ENCODE measurements around the gene RCOR2.
"Not testable (repeated sequence)": the region's sequence is repeated elsewhere in the genome, so short reads cannot be mapped to it uniquely, and the experiment has no call there.

RCOR2 gene

GRCh38 chr11:63916837-63917691 is at the start of gene RCOR2:
Gene RCOR2, minus strand, starts transcription at chr11:63917164. Its CDS starts 708 bp downstream, at chr11:63916456.
- Mint-ChIP-seq H3K4me1 (peaks cover 21% of the 10 kb centered on the region), H3K27me3 (no peaks in the 10 kb centered on the region), H3K36me3 (ENCODE audit: insufficient read depth) (peaks cover 8% of the 10 kb centered on the region), H3K27ac (ENCODE audit: low read depth) (peak within 1 kb of the TSS; percentile 35), H3K4me3 (peak within 1 kb of the TSS; percentile 85), H3K9me3 (no peaks in the 10 kb centered on the region)
- ATAC-seq (replicated peaks; ENCODE audit: extremely low read depth, poor library complexity, severe bottlenecking) (peak; percentile 56), DNase-seq (ENCODE audit: low spot score in 2 of 2) (peak; percentile 29 to 30)

GRCh38 chr11:63966444-63966843 is 49.5 kb upstream of the RCOR2 start:
- Mint-ChIP-seq H3K27me3 (no peaks in the 10 kb centered on the region), H3K4me1 (peaks cover 11% of the 10 kb centered on the region), H3K27ac (ENCODE audit: low read depth) (no peak overlapping the region), H3K9me3 (no peaks in the 10 kb centered on the region), H3K4me3 (no peak overlapping the region), H3K36me3 (ENCODE audit: insufficient read depth) (peaks cover 2% of the 10 kb centered on the region)
- DNase-seq (ENCODE audit: low spot score in 2 of 2) (no peak), ATAC-seq (replicated peaks; ENCODE audit: extremely low read depth, poor library complexity, severe bottlenecking) (no peak)

DNA sequence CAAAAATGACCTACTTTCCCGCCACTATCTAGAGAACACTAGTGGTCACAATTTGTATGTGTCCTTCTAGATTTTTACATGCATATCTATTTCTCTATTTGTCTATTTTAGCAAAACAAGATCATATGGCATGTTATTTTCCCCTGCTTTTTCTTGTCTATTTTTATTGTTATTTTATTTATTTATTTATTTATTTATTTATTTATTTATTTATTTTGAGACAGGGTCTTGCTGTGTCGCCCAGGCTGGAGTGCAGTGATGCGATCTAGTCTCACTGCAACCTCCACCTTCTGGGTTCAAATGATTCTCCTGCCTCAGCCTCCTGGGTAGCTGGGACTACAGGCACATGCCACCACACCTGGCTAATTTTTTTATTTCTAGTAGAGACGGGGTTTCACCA is 46.9 kb upstream of the RCOR2 start:
- H3K36me3 Mint-ChIP-seq (ENCODE audit: insufficient read depth); H3K27me3 Mint-ChIP-seq; H3K27ac Mint-ChIP-seq (ENCODE audit: low read depth); H3K4me3 Mint-ChIP-seq; ATAC-seq (replicated peaks; ENCODE audit: extremely low read depth, poor library complexity, severe bottlenecking); H3K9me3 Mint-ChIP-seq; DNase-seq (ENCODE audit: low spot score in 2 of 2): not testable (repeated sequence)
- H3K4me1 Mint-ChIP-seq: peaks cover 25% of the 10 kb centered on the region

DNA sequence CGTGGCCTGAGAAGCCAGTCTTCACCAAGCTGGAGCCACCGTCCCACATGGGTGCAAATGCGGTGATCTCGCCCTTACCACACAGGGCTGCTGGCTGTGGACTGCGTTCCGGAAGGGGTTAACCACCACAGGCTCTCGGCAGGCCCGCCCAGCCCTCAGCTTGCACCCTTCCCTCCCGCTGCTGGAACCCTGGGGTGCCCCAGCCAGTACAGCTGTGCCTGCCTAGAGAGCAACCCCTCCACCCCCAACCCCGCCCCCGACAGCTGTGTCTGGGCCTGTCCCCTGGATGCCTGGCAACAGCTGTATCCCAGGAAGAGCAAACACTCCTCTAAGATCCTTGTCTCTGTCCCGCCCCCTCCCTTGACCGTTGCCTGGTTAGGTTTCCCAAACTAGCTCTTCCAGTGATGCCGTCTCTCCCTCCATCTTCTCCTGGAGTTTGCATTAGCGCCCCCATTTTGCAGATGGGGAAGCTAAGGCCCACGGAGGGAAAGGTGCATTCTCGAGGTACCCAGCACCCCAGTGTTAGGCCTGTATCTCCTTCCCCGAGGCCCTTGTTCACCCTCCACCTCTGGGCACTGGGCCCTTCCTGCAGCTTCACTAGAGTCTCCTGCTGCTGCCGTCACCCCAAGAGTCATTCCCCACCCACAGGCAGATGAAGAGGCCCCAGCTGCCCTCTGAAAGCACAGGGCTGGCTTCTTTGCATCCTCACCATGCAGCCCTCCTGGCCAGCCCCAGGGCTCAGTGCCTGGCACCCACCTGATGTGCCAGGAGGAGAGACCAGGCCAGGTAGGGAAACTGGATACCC is 44.8 kb upstream of the RCOR2 start:
- H3K27me3 Mint-ChIP-seq: no peaks in the 10 kb centered on the region
- peak overlapping the region; percentile 73 for H3K27ac Mint-ChIP-seq (ENCODE audit: low read depth)
- peak overlapping the region; percentile 74 for H3K4me3 Mint-ChIP-seq
- ATAC-seq (replicated peaks; ENCODE audit: extremely low read depth, poor library complexity, severe bottlenecking) (peak; percentile 86), DNase-seq (ENCODE audit: low spot score in 2 of 2) (peak in 1 of 2 donors; percentile 24)
- H3K4me1 Mint-ChIP-seq: peaks cover 25% of the 10 kb centered on the region
- H3K36me3 Mint-ChIP-seq (ENCODE audit: insufficient read depth): peaks cover 3% of the 10 kb centered on the region
- H3K9me3 Mint-ChIP-seq: no peaks in the 10 kb centered on the region

GRCh38 chr11:63958008-63958407 is 41.0 kb upstream of the RCOR2 start:
- Mint-ChIP-seq H3K36me3 (ENCODE audit: insufficient read depth) (peaks cover 3% of the 10 kb centered on the region), H3K27ac (ENCODE audit: low read depth) (no peak overlapping the region), H3K4me1 (peaks cover 30% of the 10 kb centered on the region), H3K9me3 (no peaks in the 10 kb centered on the region), H3K27me3 (no peaks in the 10 kb centered on the region), H3K4me3 (no peak overlapping the region)
- ATAC-seq (replicated peaks; ENCODE audit: extremely low read depth, poor library complexity, severe bottlenecking) (no peak), DNase-seq (ENCODE audit: low spot score in 2 of 2) (no peak)

GRCh38 chr11:63952570-63952969 is 35.6 kb upstream of the RCOR2 start:
- H3K36me3 Mint-ChIP-seq (ENCODE audit: insufficient read depth): peaks cover 7% of the 10 kb centered on the region
- DNase-seq (ENCODE audit: low spot score in 2 of 2) (no peak), ATAC-seq (replicated peaks; ENCODE audit: extremely low read depth, poor library complexity, severe bottlenecking) (no peak)
- H3K27ac Mint-ChIP-seq (ENCODE audit: low read depth): peak overlapping the region; percentile 78
- H3K4me3 Mint-ChIP-seq: peak overlapping the region; percentile 69
- H3K9me3 Mint-ChIP-seq: no peaks in the 10 kb centered on the region
- no peaks in the 10 kb centered on the region for H3K27me3 Mint-ChIP-seq
- peaks cover 29% of the 10 kb centered on the region for H3K4me1 Mint-ChIP-seq

DNA sequence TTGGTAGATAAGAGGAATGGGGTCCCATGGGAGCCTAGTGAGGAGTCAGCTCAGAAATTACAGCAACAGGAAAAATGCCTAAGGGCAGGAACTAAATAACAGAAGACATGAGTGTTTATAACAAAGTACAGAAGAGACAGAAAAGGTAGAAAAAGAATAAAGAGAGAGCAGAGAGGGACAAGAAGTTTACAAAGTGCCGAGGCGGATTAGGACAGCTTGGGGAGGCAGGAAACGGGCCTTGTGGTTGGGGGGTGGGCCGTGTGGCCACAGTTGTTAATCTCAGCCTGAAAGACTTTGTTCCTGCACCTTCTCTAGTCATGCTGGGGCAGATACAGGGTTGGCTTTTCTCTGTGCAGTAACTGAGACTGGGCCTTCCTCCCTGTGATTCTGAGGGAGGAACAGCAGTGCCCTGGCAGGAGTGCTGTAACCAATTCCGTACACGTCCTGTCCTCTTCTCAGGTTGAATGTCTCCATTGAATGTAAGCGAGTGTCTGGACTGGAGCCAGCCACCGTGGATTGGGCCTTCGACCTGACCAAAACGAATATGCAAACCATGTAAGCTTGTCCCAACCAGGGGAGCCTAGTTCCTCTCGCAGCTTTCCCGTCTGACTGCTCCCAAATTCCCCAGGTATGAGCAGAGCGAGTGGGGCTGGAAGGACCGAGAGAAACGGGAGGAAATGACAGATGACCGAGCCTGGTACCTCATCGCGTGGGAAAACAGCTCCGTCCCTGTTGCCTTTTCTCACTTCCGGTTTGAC is 35.0 kb upstream of the RCOR2 start:
- peak overlapping the region; percentile 78 for H3K27ac Mint-ChIP-seq (ENCODE audit: low read depth)

DNA sequence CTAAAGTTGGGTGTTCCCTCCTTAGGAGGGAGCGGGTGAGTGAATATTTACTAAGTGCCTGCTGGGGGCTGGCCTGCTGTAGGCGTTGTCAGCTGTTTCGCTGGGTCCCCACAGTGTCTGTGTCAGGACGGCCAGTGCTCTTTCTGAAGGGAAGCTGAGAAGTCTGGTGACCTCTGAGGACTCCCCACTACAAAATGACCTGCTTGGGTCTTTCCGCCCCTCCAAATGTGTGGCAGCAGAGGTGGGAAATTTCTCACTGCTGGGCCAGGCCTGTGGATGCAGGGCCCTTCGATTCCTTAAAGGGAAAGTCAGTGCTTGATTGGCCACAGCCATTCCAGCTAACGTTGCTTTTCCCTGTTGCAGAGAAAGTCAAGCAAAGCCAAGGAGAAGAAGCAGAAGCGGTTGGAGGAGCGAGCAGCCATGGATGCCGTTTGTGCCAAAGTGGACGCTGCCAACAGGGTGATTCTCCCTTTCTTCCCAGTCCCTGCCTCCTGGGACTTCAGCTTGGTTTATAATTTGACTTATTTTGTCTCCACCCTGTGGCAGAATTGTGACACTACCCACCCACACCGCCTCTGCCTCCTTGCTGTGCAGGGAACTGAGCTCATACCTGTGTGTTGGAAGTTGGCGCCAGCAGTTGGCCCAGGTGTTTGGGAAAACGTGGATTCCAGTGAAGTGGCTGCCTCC is 28.7 kb upstream of the RCOR2 start:
- peaks cover 10% of the 10 kb centered on the region for H3K4me1 Mint-ChIP-seq
- DNase-seq (ENCODE audit: low spot score in 2 of 2) (peak; percentile 22 to 39), ATAC-seq (replicated peaks; ENCODE audit: extremely low read depth, poor library complexity, severe bottlenecking) (no peak)
- H3K27me3 Mint-ChIP-seq: no peaks in the 10 kb centered on the region
- no peak overlapping the region for H3K4me3 Mint-ChIP-seq
- H3K27ac Mint-ChIP-seq (ENCODE audit: low read depth): no peak overlapping the region
- peaks cover 13% of the 10 kb centered on the region for H3K36me3 Mint-ChIP-seq (ENCODE audit: insufficient read depth)
- H3K9me3 Mint-ChIP-seq: no peaks in the 10 kb centered on the region

More for the DNA sequence above, 35.0 kb upstream of the RCOR2 start:
- DNase-seq (ENCODE audit: low spot score in 2 of 2) (peak in 1 of 2 donors; percentile 21), ATAC-seq (replicated peaks; ENCODE audit: extremely low read depth, poor library complexity, severe bottlenecking) (peak; percentile 76)
- H3K36me3 Mint-ChIP-seq (ENCODE audit: insufficient read depth): peaks cover 10% of the 10 kb centered on the region
- no peaks in the 10 kb centered on the region for H3K27me3 Mint-ChIP-seq
- H3K4me3 Mint-ChIP-seq: peak overlapping the region; percentile 69
- no peaks in the 10 kb centered on the region for H3K9me3 Mint-ChIP-seq
- peaks cover 29% of the 10 kb centered on the region for H3K4me1 Mint-ChIP-seq

- ATAC-seq (replicated peaks; ENCODE audit: extremely low read depth, poor library complexity, severe bottlenecking): no peak
- Mint-ChIP-seq H3K9me3 (no peaks in the 10 kb centered on the region), H3K4me1 (peaks cover 9% of the 10 kb centered on the region), H3K36me3 (ENCODE audit: insufficient read depth) (peaks cover 13% of the 10 kb centered on the region), H3K4me3 (no peak overlapping the region), H3K27me3 (no peaks in the 10 kb centered on the region), H3K27ac (ENCODE audit: low read depth) (no peak overlapping the region)
- DNase-seq (ENCODE audit: low spot score in 2 of 2): no peak
Measured at GRCh38 chr11:63944987-63945386, 28.0 kb upstream of the RCOR2 start.

DNA sequence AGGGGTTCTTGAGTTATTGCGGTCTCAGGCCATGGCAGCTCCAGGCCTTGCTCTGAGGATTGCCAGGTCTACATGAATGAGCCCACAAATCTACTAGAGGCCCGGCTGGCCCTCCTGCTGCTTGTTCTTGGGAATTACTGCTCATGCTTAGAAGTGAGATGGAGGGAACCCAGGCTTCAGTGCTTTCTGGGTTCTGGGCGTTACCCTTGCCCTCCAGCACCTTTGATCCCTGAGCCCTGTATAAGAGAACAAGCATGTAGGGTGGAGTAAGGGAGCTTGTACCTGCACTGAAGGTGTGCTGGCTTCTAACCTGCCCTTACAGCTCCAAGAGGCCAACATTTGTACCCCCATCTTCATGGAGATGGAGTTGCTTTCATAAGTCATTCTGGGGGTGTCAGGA is 25.8 kb upstream of the RCOR2 start:
- Mint-ChIP-seq H3K27ac (ENCODE audit: low read depth) (no peak overlapping the region), H3K4me1 (peaks cover 23% of the 10 kb centered on the region), H3K36me3 (ENCODE audit: insufficient read depth) (peaks cover 18% of the 10 kb centered on the region), H3K9me3 (no peaks in the 10 kb centered on the region), H3K27me3 (no peaks in the 10 kb centered on the region), H3K4me3 (no peak overlapping the region)
- ATAC-seq (replicated peaks; ENCODE audit: extremely low read depth, poor library complexity, severe bottlenecking) (no peak), DNase-seq (ENCODE audit: low spot score in 2 of 2) (no peak)

GRCh38 chr11:63941901-63942300 is 24.9 kb upstream of the RCOR2 start:
- DNase-seq (ENCODE audit: low spot score in 2 of 2) (no peak), ATAC-seq (replicated peaks; ENCODE audit: extremely low read depth, poor library complexity, severe bottlenecking) (no peak)
- Mint-ChIP-seq H3K27me3 (no peaks in the 10 kb centered on the region), H3K9me3 (no peaks in the 10 kb centered on the region), H3K4me1 (peaks cover 27% of the 10 kb centered on the region), H3K4me3 (no peak overlapping the region), H3K36me3 (ENCODE audit: insufficient read depth) (peaks cover 15% of the 10 kb centered on the region), H3K27ac (ENCODE audit: low read depth) (peak overlapping the region; percentile 38)

- H3K4me3 Mint-ChIP-seq: peak overlapping the region; percentile 80
- H3K9me3 Mint-ChIP-seq: no peaks in the 10 kb centered on the region
- H3K4me1 Mint-ChIP-seq: peaks cover 27% of the 10 kb centered on the region
- DNase-seq (ENCODE audit: low spot score in 2 of 2) (no peak), ATAC-seq (replicated peaks; ENCODE audit: extremely low read depth, poor library complexity, severe bottlenecking) (no peak)
- peaks cover 13% of the 10 kb centered on the region for H3K36me3 Mint-ChIP-seq (ENCODE audit: insufficient read depth)
- no peak overlapping the region for H3K27ac Mint-ChIP-seq (ENCODE audit: low read depth)
- H3K27me3 Mint-ChIP-seq: no peaks in the 10 kb centered on the region
Measured at GRCh38 chr11:63940786-63941185, 23.8 kb upstream of the RCOR2 start.

All from central memory CD8-positive, alpha-beta T cell (primary cell).